ENCODE data around the gene GPER1.
A peak's percentile ranks its signal among the peaks of the same experiment; 100 is the strongest.

The GPER1 gene

GRCh38 chr7:1050956-1051690 is 36.8 kb upstream of the GPER1 start:
- H3K4me1 ChIP-seq (ENCODE audit: control insufficient read depth in 1 of 2, insufficient read depth in 2 of 2, low read length in 2 of 2): peaks cover 17% of the 10 kb centered on the region in 2 experiments
- H2BK12ac ChIP-seq (ENCODE audit: low read length): no peak overlapping the region
- no peak overlapping the region for H2AFZ ChIP-seq (ENCODE audit: insufficient read depth, low read length, poor library complexity)
- H3K79me1 ChIP-seq (ENCODE audit: low read length): peaks cover 4% of the 10 kb centered on the region
- no peak overlapping the region for H3K4me3 ChIP-seq (ENCODE audit: low read depth, low read length)
- no peak overlapping the region for H3K14ac ChIP-seq (ENCODE audit: low read length)
- H3K27me3 ChIP-seq (ENCODE audit: insufficient read depth, low read length): no peaks in the 10 kb centered on the region
- H4K8ac ChIP-seq (ENCODE audit: low read depth, low read length): no peak overlapping the region
- H2BK120ac ChIP-seq (ENCODE audit: insufficient read depth, low read length, poor library complexity): no peak overlapping the region
- H3K4me2 ChIP-seq (ENCODE audit: low read length): no peak overlapping the region
- H3K27ac ChIP-seq (ENCODE audit: low read depth, low read length): no peak overlapping the region
- H4K91ac ChIP-seq (ENCODE audit: low read depth, low read length): no peak overlapping the region
- no peak overlapping the region for H3K4ac ChIP-seq (ENCODE audit: low read depth, low read length)
- WGBS (ENCODE audit: extremely low coverage, insufficient coverage, insufficient read length): no CpG with 5 or more reads among the region's 22 CpGs
- H4K12ac ChIP-seq (ENCODE audit: low read depth, low read length): no peak overlapping the region
- H2BK5ac ChIP-seq (ENCODE audit: low read depth, low read length, poor library complexity): no peak overlapping the region
- peaks cover 0 to 3% of the 10 kb centered on the region in 2 experiments for H3K36me3 ChIP-seq (ENCODE audit: control insufficient read depth in 1 of 2, insufficient read depth in 2 of 2, low read length in 2 of 2)
- H3K9ac ChIP-seq (ENCODE audit: low read length): no peak overlapping the region
- no peak overlapping the region for H3K23ac ChIP-seq (ENCODE audit: low read length)
- H3K18ac ChIP-seq (ENCODE audit: low read length): no peak overlapping the region
- H3K79me2 ChIP-seq (ENCODE audit: control insufficient read depth, insufficient read depth, low read length, poor library complexity): no peaks in the 10 kb centered on the region
- DNase-seq: no peak
- no peak overlapping the region for H2AK5ac ChIP-seq (ENCODE audit: low read length)
- H3K9me3 ChIP-seq (ENCODE audit: insufficient read depth, low read depth, low read length): no peaks in the 10 kb centered on the region

- Histone ChIP-seq H3K4ac (ENCODE audit: low read depth, low read length) (no peak overlapping the region), H3K79me2 (ENCODE audit: control insufficient read depth, insufficient read depth, low read length, poor library complexity) (no peaks in the 10 kb centered on the region), H2AK5ac (ENCODE audit: low read length) (no peak overlapping the region), H3K36me3 (ENCODE audit: control insufficient read depth in 1 of 2, insufficient read depth in 2 of 2, low read length in 2 of 2) (peaks cover 0 to 3% of the 10 kb centered on the region in 2 experiments), H3K23ac (ENCODE audit: low read length) (no peak overlapping the region), H3K27ac (ENCODE audit: low read depth, low read length) (no peak overlapping the region), H2BK5ac (ENCODE audit: low read depth, low read length, poor library complexity) (no peak overlapping the region), H3K9me3 (ENCODE audit: insufficient read depth, low read depth, low read length) (peaks cover under 1% of the 10 kb centered on the region), H4K8ac (ENCODE audit: low read depth, low read length) (no peak overlapping the region), H2BK12ac (ENCODE audit: low read length) (no peak overlapping the region), H2AFZ (ENCODE audit: insufficient read depth, low read length, poor library complexity) (no peak overlapping the region), H4K12ac (ENCODE audit: low read depth, low read length) (peak overlapping the region; percentile 1), H3K79me1 (ENCODE audit: low read length) (peaks cover 4% of the 10 kb centered on the region), H2BK120ac (ENCODE audit: insufficient read depth, low read length, poor library complexity) (no peak overlapping the region), H3K4me2 (ENCODE audit: low read length) (no peak overlapping the region), H3K14ac (ENCODE audit: low read length) (peak overlapping the region; percentile 12), H3K18ac (ENCODE audit: low read length) (peak overlapping the region; percentile 23), H3K27me3 (ENCODE audit: insufficient read depth, low read length) (no peaks in the 10 kb centered on the region), H3K4me1 (ENCODE audit: control insufficient read depth in 1 of 2, insufficient read depth in 2 of 2, low read length in 2 of 2) (peaks cover 10 to 11% of the 10 kb centered on the region in 2 experiments), H3K9ac (ENCODE audit: low read length) (no peak overlapping the region), H4K91ac (ENCODE audit: low read depth, low read length) (peak overlapping the region; percentile 7), H3K4me3 (ENCODE audit: low read depth, low read length) (no peak overlapping the region)
- DNase-seq: no peak
- whole genome bisulfite sequencing (ENCODE audit: extremely low coverage, insufficient coverage, insufficient read length): no CpG with 5 or more reads among the region's 20 CpGs
Observed at GRCh38 chr7:1052031-1052818, 35.7 kb upstream of the GPER1 start.

- Histone ChIP-seq H3K27ac (ENCODE audit: low read depth, low read length) (no peak overlapping the region), H2BK12ac (ENCODE audit: low read length) (peak overlapping the region; percentile 0), H3K23ac (ENCODE audit: low read length) (no peak overlapping the region), H3K36me3 (ENCODE audit: control insufficient read depth in 1 of 2, insufficient read depth in 2 of 2, low read length in 2 of 2) (peaks cover 4 to 9% of the 10 kb centered on the region in 2 experiments), H2BK120ac (ENCODE audit: insufficient read depth, low read length, poor library complexity) (peak overlapping the region; percentile 0), H2AK5ac (ENCODE audit: low read length) (peak overlapping the region; percentile 85), H3K9me3 (ENCODE audit: insufficient read depth, low read depth, low read length) (peaks cover 3% of the 10 kb centered on the region), H2BK5ac (ENCODE audit: low read depth, low read length, poor library complexity) (no peak overlapping the region), H3K27me3 (ENCODE audit: insufficient read depth, low read length) (no peaks in the 10 kb centered on the region), H4K8ac (ENCODE audit: low read depth, low read length) (peak overlapping the region; percentile 40), H3K18ac (ENCODE audit: low read length) (peak overlapping the region; percentile 25), H2AFZ (ENCODE audit: insufficient read depth, low read length, poor library complexity) (no peak overlapping the region), H3K79me1 (ENCODE audit: low read length) (peaks cover 4% of the 10 kb centered on the region), H3K4me2 (ENCODE audit: low read length) (no peak overlapping the region), H3K79me2 (ENCODE audit: control insufficient read depth, insufficient read depth, low read length, poor library complexity) (no peaks in the 10 kb centered on the region), H3K4me3 (ENCODE audit: low read depth, low read length) (no peak overlapping the region), H3K14ac (ENCODE audit: low read length) (no peak overlapping the region), H4K12ac (ENCODE audit: low read depth, low read length) (peak overlapping the region; percentile 4), H3K4ac (ENCODE audit: low read depth, low read length) (no peak overlapping the region), H4K91ac (ENCODE audit: low read depth, low read length) (peak overlapping the region; percentile 16), H3K9ac (ENCODE audit: low read length) (no peak overlapping the region), H3K4me1 (ENCODE audit: control insufficient read depth in 1 of 2, insufficient read depth in 2 of 2, low read length in 2 of 2) (peaks cover 6 to 10% of the 10 kb centered on the region in 2 experiments)
- WGBS (ENCODE audit: extremely low coverage, insufficient coverage, insufficient read length): no CpG with 5 or more reads among the region's 17 CpGs
- DNase-seq: no peak
Observed at GRCh38 chr7:1053002-1053411, 34.9 kb upstream of the GPER1 start.

- Histone ChIP-seq H4K12ac (ENCODE audit: low read depth, low read length) (no peak overlapping the region), H3K9ac (ENCODE audit: low read length) (no peak overlapping the region), H3K4ac (ENCODE audit: low read depth, low read length) (no peak overlapping the region), H3K4me3 (ENCODE audit: low read depth, low read length) (no peak overlapping the region), H3K4me1 (ENCODE audit: control insufficient read depth in 1 of 2, insufficient read depth in 2 of 2, low read length in 2 of 2) (peaks cover 5 to 10% of the 10 kb centered on the region in 2 experiments), H2BK5ac (ENCODE audit: low read depth, low read length, poor library complexity) (no peak overlapping the region), H3K27ac (ENCODE audit: low read depth, low read length) (no peak overlapping the region), H2BK120ac (ENCODE audit: insufficient read depth, low read length, poor library complexity) (no peak overlapping the region), H3K36me3 (ENCODE audit: control insufficient read depth in 1 of 2, insufficient read depth in 2 of 2, low read length in 2 of 2) (peaks cover 4 to 9% of the 10 kb centered on the region in 2 experiments), H4K8ac (ENCODE audit: low read depth, low read length) (no peak overlapping the region), H3K79me2 (ENCODE audit: control insufficient read depth, insufficient read depth, low read length, poor library complexity) (no peaks in the 10 kb centered on the region), H2AK5ac (ENCODE audit: low read length) (no peak overlapping the region), H3K4me2 (ENCODE audit: low read length) (no peak overlapping the region), H2BK12ac (ENCODE audit: low read length) (no peak overlapping the region), H3K18ac (ENCODE audit: low read length) (no peak overlapping the region), H3K79me1 (ENCODE audit: low read length) (peaks cover 4% of the 10 kb centered on the region), H4K91ac (ENCODE audit: low read depth, low read length) (no peak overlapping the region), H3K27me3 (ENCODE audit: insufficient read depth, low read length) (no peaks in the 10 kb centered on the region), H3K23ac (ENCODE audit: low read length) (no peak overlapping the region), H3K14ac (ENCODE audit: low read length) (no peak overlapping the region), H3K9me3 (ENCODE audit: insufficient read depth, low read depth, low read length) (peaks cover 3% of the 10 kb centered on the region), H2AFZ (ENCODE audit: insufficient read depth, low read length, poor library complexity) (no peak overlapping the region)
- no CpG with 5 or more reads among the region's 17 CpGs for WGBS (ENCODE audit: extremely low coverage, insufficient coverage, insufficient read length)
- no peak for DNase-seq
Observed at GRCh38 chr7:1053816-1054370, 34.0 kb upstream of the GPER1 start.
